Left lung (tissue), 10 donors: ENCODE data around the gene DYNLRB1. TPM values are rescaled to one million over a fixed set of nuclear protein-coding genes. Genes with fewer than 3 reads are reported as not detected.
A peak's percentile ranks its signal among the peaks of the same experiment; 100 is the strongest.

Experiments used
- ATAC-seq: fragments of 200-7000 bp; cut with Tn5 transposase; one replicate; pipeline ENCODE4 v1.9.1; 2020; ENCODE audit warnings: moderate library complexity
- DNase-seq, 4 donors: peaks; one replicate each; pipeline ENCODE4 v3.0.0-alpha.2; 2013 to 2020
- H3K27ac ChIP-seq, 2 donors: fragments of 200-600 bp; sonication (generic) in 1 of 2; one replicate each; pipeline versions ENCODE4 v1.5.0 to v1.8.0; 2020 to 2021
- H3K27me3 ChIP-seq, 2 donors: fragments of 200-600 bp; sonication (generic) in 1 of 2; one replicate each; pipeline versions ENCODE4 v1.5.0 to v1.8.0; 2020 to 2021
- H3K36me3 ChIP-seq, 2 donors: fragments of 200-600 bp; sonication (generic) in 1 of 2; one replicate each; pipeline versions ENCODE4 v1.5.0 to v1.8.0; 2020 to 2021
- H3K4me1 ChIP-seq, 2 donors: fragments of 200-600 bp; one replicate each; pipeline ENCODE4 v1.8.0; 2021
- H3K4me3 ChIP-seq, 2 donors: fragments of 200-600 bp; sonication (generic) in 1 of 2; one replicate each; pipeline versions ENCODE4 v1.5.0 to v1.8.0; 2020 to 2021; ENCODE audit warnings: mild to moderate bottlenecking in 1 of 2
- H3K9me3 ChIP-seq, 2 donors: fragments of 200-600 bp; sonication (generic) in 1 of 2; one replicate each; pipeline versions ENCODE4 v1.5.0 to v1.8.0; 2020 to 2021
- CTCF ChIP-seq, 2 donors: fragments of 200-600 bp; sonication (generic) in 1 of 2; IDR thresholded peaks; one replicate each; pipeline versions ENCODE4 v1.5.0 to v1.8.0; 2021; ENCODE audit warnings: antibody characterized with exemption in 2 of 2
- intact Hi-C, 2 donors: fragments of 100-400 bp; cut with DNase I; formaldehyde crosslinking; loops; one replicate each; pipeline versions ENCODE4 v1.11.2 to v1.14.2; 2022
- polyA plus RNA-seq, 6 donors: library from polyadenylated mRNA; unstranded; fragments of 120-200 nt; gene quantifications; one replicate each; pipeline ENCODE4 v1.2.1, GENCODE V29; 2013; ENCODE audit not compliant: insufficient read length in 6 of 6
- total RNA-seq, 2 donors: library from RNA; stranded (reverse); fragmentation: NEBNext Ultra II Directional; extraction: Animal tissue kit (Norgen Biotek cat#: 25700); gene quantifications; one replicate each; pipeline ENCODE4 v1.2.1, GENCODE V29; 2021
- donor health status: DM: no; HTN: yes; CAD: no.
- donor health status: DM: no; HTN: no; CAD: no.

DYNLRB1 gene
- total and polyA plus RNA-seq, 8 donors = 110 to 159 (median 141) TPM

- intact Hi-C loops = loop anchor here in 1 of 2 donors (10.0 kb wide), 1 partner anchor 172 kb away; the partner anchor contains the start of gene TP53INP2
- ATAC-seq (no peak), DNase-seq (no peak)
- H3K36me3 ChIP-seq = peaks cover 0 to 95% of the 10 kb centered on the region in 2 donors
- no peak overlapping the region for H3K27ac ChIP-seq
- no peaks in the 10 kb centered on the region for H3K27me3 ChIP-seq
- H3K4me1 ChIP-seq = peaks cover 0 to 7% of the 10 kb centered on the region in 2 donors
- H3K9me3 ChIP-seq = no peaks in the 10 kb centered on the region
- TF ChIP-seq CTCF (IDR thresholded peaks at IDR 0.05) = no peak
- H3K4me3 ChIP-seq = no peak overlapping the region
Observed at GRCh38 chr20:34532756-34533155, 16.5 kb downstream of the DYNLRB1 start.

DNA sequence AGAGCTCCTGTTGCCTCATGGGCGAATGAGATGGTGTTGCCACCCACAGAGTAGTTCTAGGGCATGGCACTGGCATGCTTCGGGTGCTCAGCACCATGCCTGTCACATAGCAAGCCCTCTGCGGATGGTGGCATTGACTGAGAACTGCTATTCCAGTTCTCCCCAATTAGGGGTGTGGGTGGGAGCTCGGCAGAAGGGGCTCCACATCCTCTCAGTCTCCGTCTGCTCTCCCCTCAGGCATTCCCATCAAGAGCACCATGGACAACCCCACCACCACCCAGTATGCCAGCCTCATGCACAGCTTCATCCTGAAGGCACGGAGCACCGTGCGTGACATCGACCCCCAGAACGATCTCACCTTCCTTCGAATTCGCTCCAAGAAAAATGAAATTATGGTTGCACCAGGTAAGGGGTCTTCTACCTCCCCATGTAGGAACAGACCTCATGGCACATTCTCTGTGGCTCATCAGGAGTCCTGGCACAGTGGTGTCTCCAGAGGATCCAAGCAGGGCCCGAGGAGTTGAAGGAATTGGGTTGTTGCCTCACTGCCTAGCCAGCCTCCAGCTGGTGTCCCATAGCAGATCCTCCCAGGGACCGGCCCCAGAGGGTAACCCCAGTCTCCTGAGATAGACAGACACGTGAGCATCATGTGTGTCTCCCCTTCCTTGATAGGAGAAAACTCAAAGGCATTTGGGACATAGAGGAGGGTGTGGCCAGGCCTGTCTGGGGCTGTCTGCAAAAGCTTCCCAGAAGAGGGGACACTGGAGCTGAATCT is 18.4 kb downstream of the DYNLRB1 start:
- H3K27ac ChIP-seq = no peak overlapping the region
- no peaks in the 10 kb centered on the region for H3K9me3 ChIP-seq
- peaks cover 0 to 94% of the 10 kb centered on the region in 2 donors for H3K36me3 ChIP-seq
- peaks cover 0 to 11% of the 10 kb centered on the region in 2 donors for H3K4me1 ChIP-seq
- DNase-seq (no peak), ATAC-seq (no peak)
- no peak for TF ChIP-seq CTCF (IDR thresholded peaks at IDR 0.05)
- intact Hi-C loops = loop anchor here in 1 of 2 donors (10.0 kb wide), 1 partner anchor 170 kb away; the partner anchor contains the start of gene TP53INP2
- H3K4me3 ChIP-seq = no peak overlapping the region
- H3K27me3 ChIP-seq = no peaks in the 10 kb centered on the region

- TF ChIP-seq CTCF (IDR thresholded peaks at IDR 0.05) = no peak
- DNase-seq = no peak
- ATAC-seq = no peak
- Histone ChIP-seq H3K27ac (no peak overlapping the region), H3K27me3 (no peaks in the 10 kb centered on the region), H3K4me1 (peaks cover 0 to 4% of the 10 kb centered on the region in 2 donors), H3K4me3 (no peak overlapping the region), H3K9me3 (no peaks in the 10 kb centered on the region), H3K36me3 (peaks cover 0 to 94% of the 10 kb centered on the region in 2 donors)
- intact Hi-C loops = loop anchor here in 1 of 2 donors (10.0 kb wide), 1 partner anchor 169 kb away; the partner anchor contains the start of gene TP53INP2
Observed at GRCh38 chr20:34535301-34535840, 19.1 kb downstream of the DYNLRB1 start.

GRCh38 chr20:34535857-34536256 is 19.6 kb downstream of the DYNLRB1 start:
- peaks cover 0 to 4% of the 10 kb centered on the region in 2 donors for H3K4me1 ChIP-seq
- no peak for TF ChIP-seq CTCF (IDR thresholded peaks at IDR 0.05)
- intact Hi-C loops = loop anchor here in 1 of 2 donors (10.0 kb wide), 1 partner anchor 169 kb away; the partner anchor contains the start of gene TP53INP2
- H3K4me3 ChIP-seq = no peak overlapping the region
- no peak overlapping the region for H3K27ac ChIP-seq
- H3K9me3 ChIP-seq = no peaks in the 10 kb centered on the region
- H3K27me3 ChIP-seq = no peaks in the 10 kb centered on the region
- DNase-seq (no peak), ATAC-seq (no peak)
- H3K36me3 ChIP-seq = peaks cover 0 to 94% of the 10 kb centered on the region in 2 donors

- peak; percentile 46 for ATAC-seq
- TF ChIP-seq CTCF (IDR thresholded peaks at IDR 0.05) = no peak
- Histone ChIP-seq H3K9me3 (no peaks in the 10 kb centered on the region), H3K27ac (no peak overlapping the region), H3K27me3 (no peaks in the 10 kb centered on the region), H3K4me1 (peaks cover 0 to 4% of the 10 kb centered on the region in 2 donors), H3K36me3 (peaks cover 0 to 97% of the 10 kb centered on the region in 2 donors), H3K4me3 (no peak overlapping the region)
- DNase-seq = peak in 1 of 4 donors; percentile 83
- intact Hi-C loops = loop anchor here in 1 of 2 donors (10.0 kb wide), 1 partner anchor 168 kb away; the partner anchor contains the start of gene TP53INP2
Observed at GRCh38 chr20:34536798-34537394, 20.7 kb downstream of the DYNLRB1 start.
